GM12878 (cell line): ENCODE data around the gene PLEKHA7.

Source experiments
- BCL3 ChIP-seq: IDR thresholded peaks from 2 replicates; pipeline ENCODE4 v1.6.1; 2011; ENCODE audit warnings: borderline replicate concordance, low read depth, mild to moderate bottlenecking, moderate library complexity, low read length; ENCODE audit not compliant: insufficient read depth, poor library complexity, severe bottlenecking
- CTCF ChIP-seq, 3 experiments: IDR thresholded peaks in 2 of 3; conservative IDR thresholded peaks in 1 of 3; 2 replicates each; pipeline ENCODE4 v1.5.1; 2011; ENCODE audit warnings: low read depth in 3 of 3, low read length in 3 of 3, mild to moderate bottlenecking in 3 of 3, control low read depth in 2 of 3, moderate library complexity in 2 of 3, inconsistent platforms in 1 of 3, mixed read lengths in 1 of 3; ENCODE audit not compliant: control insufficient read depth in 2 of 3, insufficient read depth in 1 of 3; ENCODE audit errors: extremely low read depth in 1 of 3
- EP300 ChIP-seq, 2 experiments: fragments of 150-350 bp in 1 of 2; IDR thresholded peaks; 2 replicates each; pipeline ENCODE4 v1.6.1; 2011 to 2012; ENCODE audit warnings: low read depth in 2 of 2, low read length in 2 of 2, borderline replicate concordance in 1 of 2, improper control_type of control experiment in 1 of 2, inconsistent platforms in 1 of 2; ENCODE audit not compliant: control insufficient read depth in 1 of 2
- EZH2 ChIP-seq: IDR thresholded peaks from 2 replicates; pipeline ENCODE4 v1.6.1; 2012; ENCODE audit warnings: low read depth, mild to moderate bottlenecking, control low read depth, inconsistent platforms, low read length, borderline replicate concordance; ENCODE audit not compliant: control insufficient read depth
- HCFC1 ChIP-seq: fragments of 150-350 bp; IDR thresholded peaks from 2 replicates; pipeline ENCODE4 v1.6.1; 2014; ENCODE audit warnings: low read length
- MYC ChIP-seq: IDR thresholded peaks from 2 replicates; pipeline ENCODE4 v1.6.1; 2011; ENCODE audit warnings: mild to moderate bottlenecking, low read length, moderate library complexity, inconsistent platforms; ENCODE audit not compliant: insufficient read depth, insufficient replicate concordance, insufficient read length, severe bottlenecking
- NFIC ChIP-seq: IDR thresholded peaks from 2 replicates; pipeline ENCODE4 v1.6.1; 2012; ENCODE audit warnings: low read depth, mild to moderate bottlenecking, inconsistent platforms, low read length, moderate library complexity
- POLR2A ChIP-seq: IDR thresholded peaks from 2 replicates; pipeline ENCODE4 v1.6.1; 2011; ENCODE audit warnings: low read depth, mild to moderate bottlenecking, low read length
- POLR2AphosphoS5 ChIP-seq: IDR thresholded peaks from 2 replicates; pipeline ENCODE4 v1.6.1; 2011; ENCODE audit warnings: mild to moderate bottlenecking, low read length, inconsistent platforms
- REST ChIP-seq: IDR thresholded peaks from 2 replicates; pipeline ENCODE4 v1.6.1; 2012; ENCODE audit warnings: mild to moderate bottlenecking, low read depth, low read length
- TAF1 ChIP-seq: IDR thresholded peaks from 2 replicates; pipeline ENCODE4 v1.6.1; 2011; ENCODE audit warnings: mild to moderate bottlenecking, low read depth, low read length, borderline replicate concordance
- TCF12 ChIP-seq: IDR thresholded peaks from 2 replicates; pipeline ENCODE4 v1.6.1; 2011; ENCODE audit warnings: low read depth, mild to moderate bottlenecking, low read length
- USF1 ChIP-seq: IDR thresholded peaks from 2 replicates; pipeline ENCODE4 v1.6.1; 2011; ENCODE audit warnings: borderline replicate concordance, low read depth, mild to moderate bottlenecking, moderate library complexity, mixed read lengths, low read length; ENCODE audit not compliant: insufficient read depth; ENCODE audit errors: extremely low read length

- no peak for TF ChIP-seq CTCF (IDR thresholded peaks at IDR 0.05 in 2 of 3, conservative IDR thresholded peaks at IDR 0.05 in 1 of 3; ENCODE audit: control insufficient read depth in 2 of 3, extremely low read depth in 1 of 3, insufficient read depth in 1 of 3, low read depth in 3 of 3, low read length in 3 of 3)
- TF ChIP-seq EZH2 = no peak
- no peak for TF ChIP-seq TAF1
- no peak for TF ChIP-seq POLR2A
- TF ChIP-seq NFIC = no peak
- TF ChIP-seq POLR2AphosphoS5 = no peak
- TF ChIP-seq TCF12 = no peak
- no peak for TF ChIP-seq EP300 (IDR thresholded peaks at IDR 0.05; ENCODE audit: borderline replicate concordance in 1 of 2, control insufficient read depth in 1 of 2, low read depth in 2 of 2, low read length in 2 of 2)
- no peak for TF ChIP-seq REST
- no peak for TF ChIP-seq MYC
- TF ChIP-seq HCFC1 = no peak
- TF ChIP-seq BCL3 = no peak
- TF ChIP-seq USF1 = no peak
Observed at GRCh38 chr11:16833026-16833425, 181.2 kb downstream of the PLEKHA7 start.
